H54 (cell line): ENCODE results near the gene MC4R.

Experiments
- DNase-seq: peaks from one replicate; pipeline ENCODE4 v3.0.0; 2011; ENCODE audit warnings: low spot score, mixed read lengths; ENCODE audit not compliant: insufficient read length
- FAIRE-seq: peaks from 3 replicates; lab custom pipeline; 2011; peaks lifted over from hg19 to GRCh38; lab: Jason Lieb, UNC
- POLR2A ChIP-seq: IDR thresholded peaks from 2 replicates; pipeline ENCODE4 v1.6.1; 2011; ENCODE audit warnings: low read depth, mild to moderate bottlenecking, low read length

The MC4R gene

DNA sequence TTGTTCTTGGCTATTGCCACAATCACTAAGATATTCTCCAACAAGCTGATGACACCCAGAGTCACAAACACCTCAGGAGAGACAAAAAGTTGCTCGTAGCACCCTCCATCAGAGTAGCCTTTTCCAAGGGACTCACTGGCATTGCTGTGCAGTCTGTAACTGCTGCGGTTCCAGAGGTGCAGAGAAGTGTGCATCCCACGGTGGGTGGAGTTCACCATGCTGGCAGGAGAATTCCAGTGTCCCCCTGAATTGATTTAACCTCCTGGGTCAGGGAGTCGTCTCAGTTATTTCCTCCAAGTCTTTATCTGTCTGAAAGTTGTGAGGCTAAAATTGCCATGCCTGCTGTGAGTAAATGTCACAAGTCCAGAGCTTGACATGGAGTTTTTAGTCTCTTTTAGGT is 443 bp downstream of the MC4R start:
- no peak for FAIRE-seq
- no peak for TF ChIP-seq POLR2A
- DNase-seq, result no peak

- TF ChIP-seq POLR2A, result no peak
- no peak for FAIRE-seq
- DNase-seq, result no peak
Measured at GRCh38 chr18:60358516-60358915, 14.1 kb downstream of the MC4R start.

- no peak for TF ChIP-seq POLR2A
- no peak for FAIRE-seq
- DNase-seq, result no peak
Measured at GRCh38 chr18:60350941-60351340, 21.6 kb downstream of the MC4R start.

- no peak for TF ChIP-seq POLR2A
- FAIRE-seq (no peak), DNase-seq (no peak)
Measured at GRCh38 chr18:60350150-60350549, 22.4 kb downstream of the MC4R start.

GRCh38 chr18:60347526-60348045 is 25.0 kb downstream of the MC4R start:
- TF ChIP-seq POLR2A, result no peak
- FAIRE-seq (no peak), DNase-seq (no peak)

DNA sequence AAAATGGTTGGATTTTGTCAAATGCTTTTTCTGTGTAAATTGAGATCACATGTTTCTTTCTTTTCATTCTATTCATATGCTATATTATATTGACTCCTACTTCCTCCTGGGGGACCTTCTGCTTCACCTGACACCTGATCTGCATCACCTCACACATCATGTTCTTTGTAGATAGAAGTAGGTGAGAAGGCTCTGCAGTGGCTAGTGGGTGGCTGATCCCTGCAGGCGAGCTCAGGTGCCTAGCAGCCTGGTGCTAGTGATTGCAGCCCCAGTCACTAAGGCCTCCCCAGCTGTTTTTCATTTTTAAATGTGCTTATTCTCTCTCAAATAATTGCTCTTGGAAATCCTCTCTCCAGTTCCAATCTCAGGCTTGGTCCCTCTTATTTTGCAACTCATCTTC is 33.6 kb downstream of the MC4R start:
- DNase-seq (no peak), FAIRE-seq (no peak)
- no peak for TF ChIP-seq POLR2A

GRCh38 chr18:60331890-60332289 is 40.7 kb downstream of the MC4R start:
- DNase-seq (no peak), FAIRE-seq (no peak)
- TF ChIP-seq POLR2A, result no peak

- no peak for FAIRE-seq
- no peak for TF ChIP-seq POLR2A
- DNase-seq, result no peak
Measured at GRCh38 chr18:60329131-60329530, 43.4 kb downstream of the MC4R start.

DNA sequence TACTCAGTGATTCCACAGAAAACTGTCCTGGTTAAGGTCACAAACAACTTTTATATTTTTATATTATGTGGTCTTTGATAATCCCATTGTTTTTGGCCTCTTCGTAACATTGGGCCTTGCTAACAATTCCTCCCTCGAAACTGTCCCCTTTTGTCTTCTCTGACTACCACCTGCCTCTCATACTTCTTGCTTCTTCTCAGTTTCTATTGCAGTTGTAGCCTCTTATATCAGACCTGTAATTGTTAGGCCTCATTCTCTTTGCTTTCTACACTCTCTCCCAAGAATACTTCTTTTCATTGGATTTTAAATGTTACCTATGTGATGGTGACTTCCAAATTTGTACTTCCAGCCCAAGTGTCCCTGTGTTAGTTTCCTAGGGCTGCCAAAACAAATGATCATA is 44.7 kb downstream of the MC4R start:
- FAIRE-seq, result no peak
- DNase-seq, result no peak
- TF ChIP-seq POLR2A, result no peak

DNA sequence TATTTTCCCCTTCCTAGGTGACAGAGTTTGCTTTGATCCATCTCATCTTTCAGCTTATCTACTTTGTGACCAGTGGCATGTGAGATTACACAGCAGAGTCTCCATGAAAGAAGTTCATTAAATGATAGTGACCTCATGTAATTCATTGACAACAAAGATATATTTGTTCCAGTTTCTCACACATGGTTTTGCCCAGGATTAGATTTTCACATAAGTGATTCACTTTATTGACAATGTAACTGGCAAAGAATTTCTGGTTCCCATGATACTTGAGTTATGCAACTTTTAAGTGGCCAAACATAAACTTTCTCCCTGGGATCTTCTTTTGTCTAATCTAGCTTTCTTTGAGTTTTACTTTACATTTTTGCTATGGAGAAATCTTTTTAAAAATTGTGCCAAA is 50.0 kb downstream of the MC4R start:
- TF ChIP-seq POLR2A, result no peak
- DNase-seq (no peak), FAIRE-seq (no peak)
